ENCODE results near the gene GPR157.

The GPR157 gene

DNA sequence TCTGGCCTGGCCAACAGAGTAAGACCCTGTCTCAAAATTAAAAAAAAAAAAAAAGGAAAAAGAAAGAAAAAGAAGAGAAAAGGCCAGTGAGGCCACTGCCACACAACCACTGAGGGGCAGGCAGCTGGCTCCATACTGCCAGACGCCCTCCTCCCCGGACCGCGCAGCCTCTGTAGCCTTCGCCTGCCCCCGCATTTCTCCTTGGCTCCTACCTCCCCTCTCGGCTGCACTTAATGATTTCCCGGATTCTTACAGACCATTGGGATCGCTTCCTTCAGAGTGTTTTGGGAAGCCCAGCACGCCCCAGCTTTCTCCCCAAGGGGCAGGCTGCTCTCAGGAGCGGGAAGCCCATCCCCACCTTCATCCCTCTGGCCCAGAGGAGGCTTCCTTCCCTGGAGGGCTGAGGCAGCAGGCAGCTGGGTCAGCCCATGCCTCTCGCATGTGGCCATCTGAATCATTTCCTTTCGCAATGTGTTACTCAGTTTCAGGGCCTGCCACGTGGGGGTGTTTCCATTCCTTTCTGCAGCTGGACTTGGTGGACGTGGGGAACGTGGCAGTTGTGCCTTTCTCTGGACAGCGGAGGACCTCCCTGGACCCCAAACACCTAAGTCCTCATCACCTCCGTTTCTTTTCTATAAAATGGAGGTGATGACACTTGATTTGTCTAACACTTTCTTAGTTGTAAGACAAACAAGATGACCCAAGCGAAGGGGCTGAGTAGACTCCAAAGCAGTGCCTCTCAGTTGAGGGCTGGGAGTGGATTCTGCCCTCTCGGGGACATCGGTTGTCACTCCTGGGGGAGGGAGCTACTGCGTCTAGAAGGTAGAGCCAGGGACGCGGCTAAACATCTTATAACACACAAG is 61.7 kb downstream of the GPR157 start:
- H3K27me3 ChIP-seq (ENCODE audit: control insufficient read depth, insufficient read depth, low read length) = no peaks in the 10 kb centered on the region
- TF ChIP-seq, protein P1, sequence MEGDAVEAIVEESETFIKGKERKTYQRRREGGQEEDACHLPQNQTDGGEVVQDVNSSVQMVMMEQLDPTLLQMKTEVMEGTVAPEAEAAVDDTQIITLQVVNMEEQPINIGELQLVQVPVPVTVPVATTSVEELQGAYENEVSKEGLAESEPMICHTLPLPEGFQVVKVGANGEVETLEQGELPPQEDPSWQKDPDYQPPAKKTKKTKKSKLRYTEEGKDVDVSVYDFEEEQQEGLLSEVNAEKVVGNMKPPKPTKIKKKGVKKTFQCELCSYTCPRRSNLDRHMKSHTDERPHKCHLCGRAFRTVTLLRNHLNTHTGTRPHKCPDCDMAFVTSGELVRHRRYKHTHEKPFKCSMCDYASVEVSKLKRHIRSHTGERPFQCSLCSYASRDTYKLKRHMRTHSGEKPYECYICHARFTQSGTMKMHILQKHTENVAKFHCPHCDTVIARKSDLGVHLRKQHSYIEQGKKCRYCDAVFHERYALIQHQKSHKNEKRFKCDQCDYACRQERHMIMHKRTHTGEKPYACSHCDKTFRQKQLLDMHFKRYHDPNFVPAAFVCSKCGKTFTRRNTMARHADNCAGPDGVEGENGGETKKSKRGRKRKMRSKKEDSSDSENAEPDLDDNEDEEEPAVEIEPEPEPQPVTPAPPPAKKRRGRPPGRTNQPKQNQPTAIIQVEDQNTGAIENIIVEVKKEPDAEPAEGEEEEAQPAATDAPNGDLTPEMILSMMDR (IDR thresholded peaks at IDR 0.05) = no peak
- no peak overlapping the region for H3K4me2 ChIP-seq (ENCODE audit: low read length)
- no peak overlapping the region for H2AFZ ChIP-seq
- H3K9me3 ChIP-seq (ENCODE audit: control insufficient read depth, low read length) = no peaks in the 10 kb centered on the region
- no peaks in the 10 kb centered on the region for H3K79me2 ChIP-seq
- H3K36me3 ChIP-seq (ENCODE audit: control insufficient read depth, insufficient read depth, low read length) = no peaks in the 10 kb centered on the region
- peaks cover 2% of the 10 kb centered on the region for H3K4me1 ChIP-seq
- no peak overlapping the region for H3K9ac ChIP-seq
- no peak overlapping the region for H3K4me3 ChIP-seq (ENCODE audit: low read depth, low read length)
- no peak overlapping the region for H3K27ac ChIP-seq

DNA sequence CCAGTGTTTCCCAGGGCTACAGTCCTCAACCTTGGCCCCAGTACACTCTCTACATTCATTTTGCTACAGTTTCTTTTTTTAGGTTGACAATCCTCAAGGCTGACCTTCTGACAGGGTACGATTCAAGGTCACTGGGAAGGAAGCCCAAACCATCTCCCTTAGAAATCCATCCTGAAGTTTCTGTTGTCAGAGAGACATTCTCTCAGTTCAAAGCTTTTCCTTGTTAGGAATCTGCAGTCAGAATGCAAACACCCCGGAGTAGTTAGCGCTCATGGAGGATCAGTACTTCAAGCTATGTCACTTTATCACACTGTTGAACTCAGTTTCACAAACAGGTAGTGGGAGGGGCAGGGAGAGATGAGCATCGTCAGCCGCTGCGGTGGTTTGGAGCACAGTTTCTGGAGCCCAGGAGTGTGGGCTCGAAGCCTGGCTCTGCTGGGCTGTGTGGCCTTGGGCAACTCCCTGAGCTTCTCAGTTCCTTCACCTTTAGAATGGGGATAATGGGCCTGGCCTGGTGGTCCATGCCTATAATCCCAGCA is 63.6 kb downstream of the GPR157 start:
- Histone ChIP-seq H3K4me2 (ENCODE audit: low read length) (no peak overlapping the region), H2AFZ (peak overlapping the region; percentile 28), H3K27ac (no peak overlapping the region), H3K4me3 (ENCODE audit: low read depth, low read length) (no peak overlapping the region), H3K79me2 (no peaks in the 10 kb centered on the region), H3K4me1 (peaks cover 2% of the 10 kb centered on the region), H3K9ac (no peak overlapping the region), H3K9me3 (ENCODE audit: control insufficient read depth, low read length) (no peaks in the 10 kb centered on the region), H3K27me3 (ENCODE audit: control insufficient read depth, insufficient read depth, low read length) (no peaks in the 10 kb centered on the region), H3K36me3 (ENCODE audit: control insufficient read depth, insufficient read depth, low read length) (no peaks in the 10 kb centered on the region)
- TF ChIP-seq, protein P1 (IDR thresholded peaks at IDR 0.05) = no peak

DNA sequence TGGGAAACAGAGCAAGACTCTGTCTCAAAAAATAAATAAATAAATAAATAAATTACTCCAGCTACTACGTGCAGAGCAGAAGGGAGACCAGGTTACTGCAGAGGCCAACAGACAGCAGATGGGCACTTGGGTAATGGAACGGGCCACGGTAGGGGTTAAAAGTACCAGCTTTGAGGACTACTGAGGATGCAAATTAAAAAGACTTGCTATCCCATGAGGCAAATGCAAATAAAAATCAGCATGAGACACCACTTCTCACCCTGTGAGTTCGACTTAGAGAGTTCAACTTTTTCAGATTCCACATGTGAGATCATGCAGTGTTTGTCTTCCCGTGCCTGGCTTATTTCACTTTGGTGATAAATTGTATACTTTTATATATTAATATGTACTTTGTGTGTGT is 66.1 kb downstream of the GPR157 start:
- no peak overlapping the region for H3K4me3 ChIP-seq (ENCODE audit: low read depth, low read length)
- H3K27me3 ChIP-seq (ENCODE audit: control insufficient read depth, insufficient read depth, low read length) = no peaks in the 10 kb centered on the region
- H3K4me2 ChIP-seq (ENCODE audit: low read length) = no peak overlapping the region
- peaks cover 2% of the 10 kb centered on the region for H3K4me1 ChIP-seq
- TF ChIP-seq, protein P1 (IDR thresholded peaks at IDR 0.05) = no peak
- H3K79me2 ChIP-seq = no peaks in the 10 kb centered on the region
- H3K9me3 ChIP-seq (ENCODE audit: control insufficient read depth, low read length) = no peaks in the 10 kb centered on the region
- H3K36me3 ChIP-seq (ENCODE audit: control insufficient read depth, insufficient read depth, low read length) = no peaks in the 10 kb centered on the region
- H2AFZ ChIP-seq = no peak overlapping the region
- H3K27ac ChIP-seq = no peak overlapping the region
- no peak overlapping the region for H3K9ac ChIP-seq

DNA sequence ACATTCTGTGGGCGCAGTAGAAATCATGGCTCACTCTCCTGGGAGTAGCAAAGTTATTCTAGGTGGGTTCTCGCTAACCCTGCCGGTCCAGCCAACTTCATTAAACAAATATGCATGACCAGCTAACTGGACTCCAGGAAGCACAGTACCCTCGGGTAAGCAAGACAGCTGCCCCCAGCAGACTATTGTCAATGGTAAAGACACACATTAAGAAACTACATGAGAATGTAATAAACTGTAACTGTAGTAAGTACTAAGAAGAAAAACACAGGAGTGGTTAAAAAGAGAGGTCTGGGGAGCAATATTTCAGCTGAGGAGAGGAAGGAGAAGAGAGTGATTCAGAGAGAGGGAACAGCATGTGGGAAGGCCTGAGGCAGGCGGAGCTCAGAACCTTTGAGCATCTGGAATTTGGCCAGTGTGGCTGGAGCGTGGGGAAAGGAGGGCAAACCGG is 66.9 kb downstream of the GPR157 start:
- no peak overlapping the region for H3K27ac ChIP-seq
- H3K4me1 ChIP-seq = peaks cover 2% of the 10 kb centered on the region

More for the DNA sequence above, 66.9 kb downstream of the GPR157 start:
- Histone ChIP-seq H3K79me2 (no peaks in the 10 kb centered on the region), H3K27me3 (ENCODE audit: control insufficient read depth, insufficient read depth, low read length) (no peaks in the 10 kb centered on the region), H3K4me2 (ENCODE audit: low read length) (no peak overlapping the region), H2AFZ (no peak overlapping the region), H3K36me3 (ENCODE audit: control insufficient read depth, insufficient read depth, low read length) (no peaks in the 10 kb centered on the region), H3K9ac (no peak overlapping the region), H3K4me3 (ENCODE audit: low read depth, low read length) (no peak overlapping the region), H3K9me3 (ENCODE audit: control insufficient read depth, low read length) (no peaks in the 10 kb centered on the region)
- TF ChIP-seq, protein P1 (IDR thresholded peaks at IDR 0.05) = no peak

Data from parathyroid adenoma (tissue), 2 donors.